ENCODE data around the gene TRAF7. TPM values are rescaled to one million over a fixed set of nuclear protein-coding genes. Genes with fewer than 3 reads are reported as not detected.

TRAF7 gene
- total RNA-seq, 2 donors from 2014 or later = 31.1 to 34.9 TPM

DNA sequence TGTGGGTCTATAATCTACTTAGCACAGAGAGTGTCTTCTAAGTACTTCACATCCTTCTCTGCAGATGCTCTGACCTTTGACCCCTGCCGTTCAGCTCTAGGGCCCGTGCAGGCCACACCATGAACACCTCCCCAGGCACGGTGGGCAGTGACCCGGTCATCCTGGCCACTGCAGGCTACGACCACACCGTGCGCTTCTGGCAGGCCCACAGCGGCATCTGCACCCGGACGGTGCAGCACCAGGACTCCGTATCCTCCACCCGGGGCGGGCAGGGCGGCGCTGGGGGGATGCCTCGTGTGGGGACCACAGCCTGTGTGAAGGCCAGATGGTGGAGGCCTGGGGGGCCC, 50.4 kb downstream of the TRAF7 start:
- intact Hi-C loops (cut with DNase I) = no loop called here
- no peak for DNase-seq
- ATAC-seq = peak; percentile 7 to 22

DNA sequence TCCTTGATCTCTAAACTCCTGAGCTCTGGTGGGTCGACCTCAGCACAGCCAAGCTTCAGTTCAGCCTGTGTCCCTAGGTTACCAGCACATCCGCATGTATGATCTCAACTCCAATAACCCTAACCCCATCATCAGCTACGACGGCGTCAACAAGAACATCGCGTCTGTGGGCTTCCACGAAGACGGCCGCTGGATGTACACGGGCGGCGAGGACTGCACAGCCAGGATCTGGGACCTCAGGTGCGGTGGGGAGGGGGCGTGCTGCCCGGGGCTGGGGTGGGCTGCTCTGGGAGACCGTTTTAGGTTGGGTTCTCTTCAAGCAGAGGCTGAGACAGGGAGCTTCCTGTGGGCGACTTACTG, 50.8 kb downstream of the TRAF7 start:
- DNase-seq (no peak), ATAC-seq (no peak)
- intact Hi-C loops (cut with DNase I) = no loop called here

DNA sequence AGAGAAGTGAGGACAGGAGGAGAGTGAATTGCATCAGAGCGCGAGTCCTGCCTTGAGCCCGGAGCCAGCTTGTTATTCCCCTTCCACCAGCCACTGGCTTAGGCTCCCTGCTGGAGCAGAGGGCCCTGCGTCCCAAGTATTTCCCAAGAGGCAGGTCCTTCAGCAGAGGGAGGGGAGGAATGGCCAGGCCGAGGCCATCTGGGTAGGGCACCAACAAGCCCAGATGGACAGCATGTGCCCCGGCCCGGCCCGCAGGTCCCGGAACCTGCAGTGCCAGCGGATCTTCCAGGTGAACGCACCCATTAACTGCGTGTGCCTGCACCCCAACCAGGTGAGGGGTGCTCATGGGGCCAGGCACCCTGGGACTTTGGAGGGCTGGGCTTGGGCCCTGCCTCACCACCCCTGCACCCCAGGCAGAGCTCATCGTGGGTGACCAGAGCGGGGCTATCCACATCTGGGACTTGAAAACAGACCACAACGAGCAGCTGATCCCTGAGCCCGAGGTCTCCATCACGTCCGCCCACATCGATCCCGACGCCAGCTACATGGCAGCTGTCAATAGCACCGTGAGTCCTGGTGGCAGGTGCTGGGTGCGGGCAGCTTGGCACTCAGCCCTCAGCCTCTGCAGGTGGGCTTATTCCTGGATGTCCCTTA, 51.3 kb downstream of the TRAF7 start:
- ATAC-seq (peak in 1 of 2 donors; percentile 4), DNase-seq (no peak)
- intact Hi-C loops (cut with DNase I) = no loop called here

DNA sequence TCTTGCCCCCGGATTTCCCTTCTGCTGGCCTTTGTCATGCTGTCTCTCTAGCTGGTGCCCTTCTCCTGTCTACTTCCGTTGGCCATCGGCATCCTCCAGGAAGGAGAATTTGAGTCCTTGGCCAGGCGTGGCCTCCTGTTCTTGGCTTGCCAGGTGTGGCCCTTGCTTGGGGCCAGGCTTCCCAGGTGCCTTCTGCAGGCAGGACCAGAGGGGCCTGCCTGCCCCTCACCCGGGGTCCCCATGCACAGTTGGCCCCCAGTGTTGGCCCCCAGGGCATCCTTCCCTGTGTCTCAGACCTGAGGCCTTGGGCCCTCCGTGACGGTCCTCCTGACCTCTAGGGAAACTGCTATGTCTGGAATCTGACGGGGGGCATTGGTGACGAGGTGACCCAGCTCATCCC, 52.3 kb downstream of the TRAF7 start:
- intact Hi-C loops (cut with DNase I) = no loop called here
- no peak for DNase-seq
- ATAC-seq = no peak

DNA sequence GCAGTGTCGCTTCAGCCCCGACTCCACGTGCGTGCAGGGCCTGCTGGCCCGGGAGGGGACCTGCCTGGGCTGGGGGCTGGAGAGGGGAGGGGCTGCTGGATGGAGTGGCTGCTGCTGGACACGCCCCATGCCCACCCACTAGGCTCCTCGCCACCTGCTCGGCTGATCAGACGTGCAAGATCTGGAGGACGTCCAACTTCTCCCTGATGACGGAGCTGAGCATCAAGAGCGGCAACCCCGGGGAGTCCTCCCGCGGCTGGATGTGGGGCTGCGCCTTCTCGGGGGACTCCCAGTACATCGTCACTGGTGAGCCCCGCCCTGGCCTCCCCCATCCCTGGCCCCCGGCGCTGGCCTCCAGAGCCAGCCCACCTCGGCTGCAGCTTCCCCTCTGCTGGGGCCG, 52.7 kb downstream of the TRAF7 start:
- ATAC-seq (no peak), DNase-seq (no peak)
- intact Hi-C loops (cut with DNase I) = no loop called here

DNA sequence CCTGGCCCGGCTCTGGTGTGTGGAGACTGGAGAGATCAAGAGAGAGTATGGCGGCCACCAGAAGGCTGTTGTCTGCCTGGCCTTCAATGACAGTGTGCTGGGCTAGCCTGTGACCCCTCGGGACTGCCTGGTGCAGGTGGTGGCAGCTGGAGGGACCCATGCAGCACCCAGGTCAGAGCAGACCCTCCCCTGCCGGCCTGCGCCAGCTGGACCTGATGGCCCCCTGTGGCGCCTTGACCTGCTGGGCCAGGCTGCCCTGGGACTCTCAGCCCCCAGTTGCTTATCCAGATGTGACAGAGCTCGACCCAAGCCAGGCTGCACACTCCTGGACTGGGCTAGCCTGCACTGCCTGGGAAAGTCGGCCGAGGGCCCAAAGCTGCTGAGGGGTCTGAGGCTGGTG, 53.2 kb downstream of the TRAF7 start:
- DNase-seq (no peak), ATAC-seq (no peak)
- intact Hi-C loops (cut with DNase I) = no loop called here

DNA sequence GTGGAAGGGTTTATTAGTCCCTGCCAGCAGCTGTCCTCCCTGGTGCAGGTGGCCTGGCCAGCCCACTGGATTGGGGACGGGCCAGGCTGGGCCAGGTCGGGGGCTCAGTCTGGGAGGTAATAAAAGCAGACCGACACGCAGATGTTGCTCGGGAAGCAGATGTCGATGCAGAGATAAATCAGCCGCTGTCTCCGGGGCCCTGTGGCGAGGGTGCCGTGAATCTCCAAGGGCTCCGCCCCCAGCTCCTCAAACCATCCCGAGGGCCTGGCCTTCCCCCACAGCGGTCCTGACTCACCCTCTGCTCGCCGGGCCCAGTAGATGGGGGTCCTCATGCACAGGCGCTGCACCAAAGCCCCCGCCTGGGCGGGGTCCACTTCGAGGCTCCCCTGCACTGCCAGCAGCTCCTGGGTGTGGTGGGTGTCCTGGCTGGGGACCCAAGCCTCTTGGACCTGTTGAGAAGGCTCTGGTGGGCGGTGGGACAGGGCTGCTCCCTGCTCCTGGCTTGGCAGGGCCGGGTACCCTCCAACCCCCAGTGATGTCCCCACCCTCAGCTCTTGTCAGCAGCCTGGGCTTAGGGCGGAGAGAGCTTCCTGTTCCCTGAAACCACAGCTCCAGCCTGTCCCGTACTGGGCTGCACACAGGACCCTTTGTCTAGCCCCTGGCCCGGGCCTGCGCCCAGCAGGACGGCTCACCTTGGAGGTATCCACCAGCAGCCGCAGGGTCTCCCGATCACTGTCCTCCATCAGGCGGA, 53.9 kb downstream of the TRAF7 start:
- DNase-seq = no peak
- intact Hi-C loops (cut with DNase I) = loop anchor here in 1 of 2 donors (5.0 kb wide), 1 partner anchor 52 kb away; the partner anchor contains the start of gene TRAF7
- ATAC-seq = no peak

DNA sequence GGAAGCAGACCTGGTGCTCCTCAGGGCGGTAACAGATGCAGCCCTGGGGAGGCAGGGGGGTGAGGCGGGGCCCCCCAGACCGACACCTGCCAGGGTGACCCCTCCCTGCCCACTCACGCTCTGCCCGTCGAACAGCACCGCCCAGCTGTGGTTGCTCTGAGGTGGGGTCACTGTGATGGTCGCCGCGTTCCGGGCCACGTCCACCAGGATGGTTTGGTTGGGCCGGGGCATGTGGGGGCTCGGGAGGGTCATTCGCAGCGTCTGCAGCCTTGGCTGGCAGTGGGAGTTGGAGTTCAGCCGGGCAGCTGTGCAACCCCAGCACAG, 54.4 kb downstream of the TRAF7 start:
- intact Hi-C loops (cut with DNase I) = loop anchor here in 1 of 2 donors (5.0 kb wide), 1 partner anchor 53 kb away; the partner anchor contains the start of gene TRAF7
- ATAC-seq (no peak), DNase-seq (no peak)

DNA sequence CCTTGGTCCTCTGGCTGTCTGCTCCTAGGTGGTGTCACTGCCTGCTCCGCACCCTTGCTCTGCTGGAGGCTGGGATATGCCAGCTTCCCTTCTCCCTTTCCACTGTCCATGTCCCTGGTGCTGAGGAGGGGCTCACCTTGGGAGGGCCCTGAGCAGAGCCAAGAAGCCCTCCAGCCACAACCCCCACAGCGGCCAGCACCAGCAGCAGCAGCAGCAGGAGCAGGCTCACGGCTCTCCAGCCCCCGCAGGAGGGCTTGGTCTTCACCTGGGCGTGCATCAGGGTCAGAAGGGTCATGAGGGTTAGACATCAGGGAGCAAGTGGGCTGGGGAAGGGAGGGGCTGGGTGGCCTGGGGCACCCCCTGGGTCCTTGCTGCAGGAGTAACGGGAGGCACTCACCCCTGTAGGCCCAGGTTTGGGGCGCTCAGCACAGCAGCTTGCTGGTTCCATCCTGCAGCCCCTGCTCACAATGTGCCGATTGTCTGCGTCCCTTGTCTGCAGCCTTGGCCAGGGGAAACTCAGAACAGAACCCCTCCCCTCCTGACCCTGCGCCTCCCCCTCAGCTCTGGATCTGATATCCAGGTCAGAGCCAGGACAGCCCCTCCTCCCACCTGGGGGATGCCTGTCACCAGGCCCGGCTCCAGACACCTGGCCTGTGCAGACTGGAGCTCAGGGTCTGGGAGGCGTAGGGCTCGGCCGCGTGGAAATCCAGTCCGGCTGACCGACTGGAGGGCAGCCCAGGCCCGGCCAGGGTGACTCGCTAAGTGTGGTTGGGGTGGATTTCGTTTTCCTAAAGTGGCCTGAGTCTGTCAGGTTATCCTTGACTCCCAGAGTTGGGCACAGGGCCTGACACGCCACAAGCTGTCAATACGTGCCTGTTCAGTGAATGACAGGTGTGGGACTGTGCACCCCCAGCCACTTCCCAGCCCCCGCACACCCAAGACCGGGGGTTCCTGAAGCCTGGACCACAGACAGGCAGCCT, 55.1 kb downstream of the TRAF7 start, which contains the start of gene BRICD5:
TSS of gene BRICD5 (minus strand) at position 478 of the 980 bp plus-strand sequence. CDS start at position 448, 30 bp downstream.
- ATAC-seq (no peak), DNase-seq (no peak)
- intact Hi-C loops (cut with DNase I) = loop anchor here in 1 of 2 donors (5.0 kb wide), 1 partner anchor 53 kb away; the partner anchor contains the start of gene TRAF7

DNA sequence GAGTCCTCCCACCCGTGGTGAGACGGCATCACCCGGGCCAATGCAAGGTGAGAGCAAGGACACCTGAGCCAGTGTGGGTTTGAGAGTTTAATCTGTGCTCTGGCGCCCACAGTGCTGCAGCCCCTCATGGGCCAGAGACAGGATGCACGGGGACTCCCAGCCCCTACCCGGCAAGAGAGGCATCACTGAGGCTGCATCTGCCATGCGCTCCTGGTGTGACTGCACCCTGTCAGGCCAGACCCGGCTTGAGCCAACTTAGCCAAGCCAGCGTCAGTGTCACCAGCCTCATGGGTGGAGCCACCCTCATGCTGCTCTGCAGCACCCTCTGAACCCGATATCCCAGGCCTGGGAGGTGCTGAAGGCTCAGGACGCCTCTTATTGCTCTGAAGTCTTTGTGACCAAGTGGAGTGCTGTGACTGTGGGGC, 56.4 kb downstream of the TRAF7 start:
- intact Hi-C loops (cut with DNase I) = loop anchor here in 1 of 2 donors (5.0 kb wide), 1 partner anchor 55 kb away; the partner anchor contains the start of gene TRAF7
- DNase-seq (no peak), ATAC-seq (no peak)

DNA sequence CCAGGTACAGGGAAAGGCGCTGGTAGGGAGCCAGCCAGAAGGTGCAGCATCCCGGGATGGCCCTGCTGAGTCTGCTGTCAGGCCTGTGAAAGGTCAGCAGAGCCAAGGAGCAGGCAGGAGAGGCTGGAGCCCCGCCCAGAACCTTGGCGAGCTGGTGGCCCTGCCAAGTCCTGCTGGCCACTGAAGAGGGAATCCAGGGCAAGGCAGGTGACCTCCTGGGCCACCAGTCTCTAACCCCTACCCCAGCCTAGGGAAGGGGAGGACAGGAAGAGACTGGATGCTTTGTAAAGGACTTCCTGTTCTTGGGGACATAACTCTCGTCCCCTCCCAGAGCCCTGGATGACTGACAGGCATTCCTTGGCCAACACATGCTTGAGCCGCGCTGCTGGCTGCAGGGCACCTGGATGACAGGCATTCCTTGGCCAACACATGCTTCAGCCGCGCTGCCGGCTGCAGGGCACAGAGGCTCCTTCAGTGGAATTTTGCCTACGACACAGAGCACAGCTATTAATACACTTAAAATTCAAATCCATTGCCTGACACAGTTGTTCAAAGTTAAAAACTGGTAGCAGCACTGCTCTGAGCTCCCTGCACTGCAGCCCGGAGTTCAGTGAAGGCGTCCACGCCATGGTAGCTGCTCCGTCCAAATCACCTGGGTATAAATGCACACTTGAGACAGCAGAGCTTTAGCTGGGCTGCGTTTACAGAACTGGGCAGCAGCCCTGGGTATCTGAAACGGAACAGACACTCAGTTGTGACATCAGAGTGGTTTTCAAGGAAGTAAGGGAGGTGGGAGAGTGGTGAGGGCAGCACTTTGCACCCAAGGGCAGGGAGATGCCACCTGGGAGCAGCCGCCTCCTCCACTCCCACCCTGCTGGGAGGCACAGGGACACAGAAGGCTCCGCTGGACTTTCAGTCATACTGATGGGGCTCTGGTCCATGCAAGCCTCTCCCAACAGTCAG, 57.1 kb downstream of the TRAF7 start:
- no peak for ATAC-seq
- DNase-seq = no peak
- intact Hi-C loops (cut with DNase I) = loop anchor here in 1 of 2 donors (5.0 kb wide), 1 partner anchor 55 kb away; the partner anchor contains the start of gene TRAF7

DNA sequence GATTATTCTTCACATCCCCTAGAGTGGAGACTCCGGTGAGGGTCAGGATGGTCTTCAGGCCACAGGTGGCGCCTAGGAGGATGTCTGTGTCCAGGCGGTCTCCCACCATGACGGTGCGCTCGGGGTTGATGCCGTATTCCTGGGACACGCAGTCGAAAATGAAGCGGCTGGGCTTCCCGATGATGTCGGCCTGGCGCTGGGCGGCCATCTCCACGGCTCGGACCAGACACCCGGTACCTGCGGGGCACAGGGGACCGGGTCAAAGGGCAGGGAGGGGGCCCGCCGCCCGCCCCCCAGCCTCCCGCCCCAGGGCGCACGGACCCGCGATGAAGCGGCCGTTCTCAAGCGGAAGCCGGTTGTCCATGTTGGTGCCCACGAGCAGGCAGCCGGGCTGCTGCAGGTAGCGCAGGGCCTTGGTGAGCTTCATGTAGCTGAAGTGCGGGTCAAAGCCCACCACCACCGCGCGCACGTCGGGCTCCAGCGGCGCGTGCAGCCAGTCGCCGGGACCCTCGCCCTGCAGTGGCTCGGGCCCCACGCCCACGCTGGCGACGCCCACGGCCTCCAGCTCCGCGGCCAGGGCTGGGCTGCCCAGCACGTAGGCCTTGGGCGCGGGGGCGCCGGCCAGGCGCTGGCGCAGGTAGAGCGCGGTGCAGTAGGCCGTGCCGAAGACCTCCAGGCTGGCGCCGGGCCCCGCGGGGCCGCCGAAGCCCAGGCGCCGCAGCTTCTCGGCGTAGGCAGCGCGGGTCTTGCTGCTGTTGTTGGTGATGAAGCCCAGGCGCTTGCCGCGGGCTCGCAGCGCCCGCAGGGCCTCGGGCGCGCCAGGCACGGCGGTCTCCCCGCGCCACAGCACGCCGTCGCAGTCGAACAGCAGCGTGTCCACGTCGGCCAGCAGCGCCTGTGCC, 58.5 kb downstream of the TRAF7 start:
- no peak for DNase-seq
- no peak for ATAC-seq
- intact Hi-C loops (cut with DNase I) = loop anchor here in 1 of 2 donors (5.0 kb wide), 1 partner anchor 57 kb away; the partner anchor contains the start of gene TRAF7

DNA sequence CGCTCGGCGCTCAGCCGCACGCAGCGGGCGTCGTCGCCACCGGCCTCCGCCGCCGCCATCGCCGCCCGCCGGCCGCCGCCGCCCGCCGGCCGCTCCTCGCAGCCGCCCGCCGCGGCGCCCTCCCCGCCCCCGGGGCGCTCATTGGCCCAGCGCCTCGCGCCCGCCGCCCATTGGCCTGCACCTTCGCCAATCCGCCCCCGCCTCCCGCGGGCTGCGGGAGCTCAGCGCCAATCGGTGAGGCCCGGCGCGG, 59.1 kb downstream of the TRAF7 start, which contains the start of gene PGP:
TSS of gene PGP (minus strand) at position 122 of the 250 bp plus-strand sequence. CDS start at position 59, 63 bp downstream.
- DNase-seq = no peak
- ATAC-seq = peak; percentile 91
- intact Hi-C loops (cut with DNase I) = loop anchor here in 1 of 2 donors (5.0 kb wide), 1 partner anchor 57 kb away; the partner anchor contains the start of gene TRAF7

DNA sequence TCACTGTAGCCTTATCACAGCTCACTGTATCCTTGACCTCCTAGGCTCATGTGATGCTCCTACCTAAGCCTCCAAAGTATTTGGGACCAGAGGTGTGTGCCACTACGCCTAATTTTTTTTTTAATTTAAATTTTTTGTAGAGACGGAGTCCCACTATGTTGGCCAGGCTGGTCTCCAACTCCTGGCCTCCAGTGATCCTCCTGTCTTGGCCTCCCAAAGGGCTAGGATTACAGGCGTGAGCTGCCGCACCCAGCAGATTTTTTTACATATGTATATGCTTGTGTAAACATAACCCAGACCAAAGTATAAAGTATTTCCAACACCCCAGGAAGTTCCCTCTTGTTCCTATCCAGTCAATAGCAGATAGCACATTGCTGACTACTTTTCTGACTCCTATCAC, 60.7 kb downstream of the TRAF7 start:
- no peak for DNase-seq
- ATAC-seq = no peak
- intact Hi-C loops (cut with DNase I) = no loop called here

DNA sequence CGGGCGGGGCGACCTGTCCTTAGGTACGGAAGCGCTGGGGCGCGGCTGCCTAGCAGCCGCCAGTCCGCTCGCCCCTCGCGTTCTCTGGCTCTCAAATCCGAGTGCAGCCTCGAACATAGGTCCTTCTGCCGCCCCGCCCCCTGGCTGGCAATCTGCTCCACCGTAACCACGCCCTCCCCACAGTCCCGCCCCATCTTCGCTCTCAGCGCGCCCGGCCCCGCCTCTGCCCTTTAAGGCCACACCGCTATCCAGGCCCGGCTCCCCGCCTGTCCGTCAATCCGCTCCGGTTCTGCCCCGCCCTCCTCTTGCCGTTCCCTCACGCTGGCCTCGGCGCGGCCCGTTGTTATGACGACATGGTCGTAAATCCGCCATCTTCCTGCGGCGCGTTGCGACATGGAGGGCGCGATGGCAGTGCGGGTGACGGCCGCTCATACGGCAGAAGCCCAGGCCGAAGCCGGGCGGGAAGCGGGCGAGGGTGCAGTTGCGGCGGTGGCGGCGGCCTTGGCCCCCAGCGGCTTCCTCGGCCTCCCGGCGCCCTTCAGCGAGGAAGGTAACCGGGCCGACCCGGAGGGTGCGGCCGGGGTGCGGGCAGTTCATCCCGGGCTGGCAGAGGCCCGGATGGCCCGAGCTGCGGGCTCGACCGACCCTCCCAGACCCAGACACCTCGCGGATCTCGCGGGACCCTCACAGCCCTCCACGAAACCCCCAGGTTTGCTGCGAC, 67.8 kb downstream of the TRAF7 start, which contains the start of gene E4F1:
TSS of gene E4F1 (plus strand) at position 371 of the 721 bp plus-strand sequence. CDS start at position 394, 23 bp downstream.
- intact Hi-C loops (cut with DNase I) = no loop called here
- ATAC-seq (peak; percentile 99 to 100), DNase-seq (peak; percentile 100)

DNA sequence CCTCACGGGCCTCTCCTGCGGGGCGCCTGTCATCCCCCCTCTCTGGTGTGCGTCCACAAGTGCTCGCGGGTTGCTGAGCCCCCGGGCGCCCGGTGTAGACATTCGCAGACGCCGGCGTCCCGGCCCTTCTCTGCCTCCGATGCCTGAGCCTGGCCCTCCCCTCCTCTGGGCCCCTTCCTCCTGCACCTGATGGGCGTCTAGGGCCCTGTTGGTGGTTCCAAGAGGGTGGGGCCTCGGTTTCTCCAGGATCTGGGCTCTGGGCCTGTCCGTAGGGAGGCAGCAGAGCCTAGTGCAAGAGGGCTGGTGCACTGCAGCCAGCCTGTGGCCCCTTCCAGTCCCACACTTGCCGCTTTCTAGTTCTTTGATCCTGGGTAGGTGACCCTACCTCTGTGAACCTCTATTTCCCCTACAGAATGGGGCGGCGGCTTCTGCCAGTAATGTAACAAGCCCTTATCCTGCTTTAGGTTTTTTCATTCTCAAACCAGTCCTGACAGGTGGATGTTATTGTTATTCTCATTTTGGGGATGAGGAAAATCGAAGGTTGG, 68.4 kb downstream of the TRAF7 start:
- ATAC-seq (peak; percentile 55 to 70), DNase-seq (no peak)
- intact Hi-C loops (cut with DNase I) = no loop called here
